Measurements from ENCODE around the gene TLR2. TPM values are rescaled to one million over a fixed set of nuclear protein-coding genes. Genes with fewer than 3 reads are reported as not detected.

TLR2 gene
- total and polyA plus RNA-seq, 4 donors = 27.5 to 190 (median 140) TPM

GRCh38 chr4:153639833-153640802, 44.0 kb upstream of the TLR2 start:
- no peak for ATAC-seq (ENCODE audit: insufficient read depth, low FRiP score)

GRCh38 chr4:153641532-153641931, 42.5 kb upstream of the TLR2 start:
- WGBS, 2 donors = 79 to 88% methylated on average over 7 of the region's 7 CpGs
- Histone ChIP-seq H3K9ac (ENCODE audit: insufficient read depth in 1 of 2, low read length in 2 of 2) (no peak overlapping the region), H3K9me3 (ENCODE audit: control insufficient read depth in 4 of 4, insufficient read depth in 3 of 4, low read length in 3 of 4) (peaks cover 0 to 3% (median 0%) of the 10 kb centered on the region in 4 donors), H3K4me1 (ENCODE audit: control insufficient read depth in 5 of 5, insufficient read depth in 5 of 5, low read length in 5 of 5) (no peaks in the 10 kb centered on the region), H3K27me3 (ENCODE audit: control insufficient read depth in 3 of 3, insufficient read depth in 3 of 3, low read length in 2 of 3) (no peaks in the 10 kb centered on the region), H3K4me3 (no peak overlapping the region), H3K36me3 (ENCODE audit: control insufficient read depth in 4 of 4, insufficient read depth in 4 of 4, low read length in 4 of 4) (peaks cover 0 to 6% (median 4%) of the 10 kb centered on the region in 4 donors), H3K27ac (ENCODE audit: low read depth in 1 of 2, low read length in 1 of 2) (no peak overlapping the region)
- DNase-seq (no peak), ATAC-seq (ENCODE audit: insufficient read depth, low FRiP score) (no peak)
- TF ChIP-seq CTCF (IDR thresholded peaks at IDR 0.05; ENCODE audit: control extremely low read depth, extremely low read depth) = no peak

More at GRCh38 chr4:153639833-153640802, 44.0 kb upstream of the TLR2 start:
- no peak for DNase-seq
- Histone ChIP-seq H3K4me1 (ENCODE audit: control insufficient read depth in 5 of 5, insufficient read depth in 5 of 5, low read length in 5 of 5) (no peaks in the 10 kb centered on the region), H3K36me3 (ENCODE audit: control insufficient read depth in 4 of 4, insufficient read depth in 4 of 4, low read length in 4 of 4) (peaks cover 4 to 13% (median 9%) of the 10 kb centered on the region in 4 donors), H3K27me3 (ENCODE audit: control insufficient read depth in 3 of 3, insufficient read depth in 3 of 3, low read length in 2 of 3) (no peaks in the 10 kb centered on the region), H3K9me3 (ENCODE audit: control insufficient read depth in 4 of 4, insufficient read depth in 3 of 4, low read length in 3 of 4) (peaks cover 0 to under 1% (median 0%) of the 10 kb centered on the region in 4 donors), H3K9ac (ENCODE audit: insufficient read depth in 1 of 2, low read length in 2 of 2) (no peak overlapping the region), H3K4me3 (no peak overlapping the region), H3K27ac (ENCODE audit: low read depth in 1 of 2, low read length in 1 of 2) (no peak overlapping the region)
- 84 to 85% methylated on average over 23 of the region's 23 CpGs for WGBS, 2 donors
- no peak for TF ChIP-seq CTCF (IDR thresholded peaks at IDR 0.05; ENCODE audit: control extremely low read depth, extremely low read depth)

GRCh38 chr4:153643406-153644383, 40.4 kb upstream of the TLR2 start:
- WGBS, 2 donors = 57 to 76% methylated on average over 9 of the region's 9 CpGs
- Histone ChIP-seq H3K4me3 (no peak overlapping the region), H3K27me3 (ENCODE audit: control insufficient read depth in 3 of 3, insufficient read depth in 3 of 3, low read length in 2 of 3) (no peaks in the 10 kb centered on the region), H3K4me1 (ENCODE audit: control insufficient read depth in 5 of 5, insufficient read depth in 5 of 5, low read length in 5 of 5) (no peaks in the 10 kb centered on the region), H3K36me3 (ENCODE audit: control insufficient read depth in 4 of 4, insufficient read depth in 4 of 4, low read length in 4 of 4) (no peaks in the 10 kb centered on the region), H3K27ac (ENCODE audit: low read depth in 1 of 2, low read length in 1 of 2) (no peak overlapping the region), H3K9ac (ENCODE audit: insufficient read depth in 1 of 2, low read length in 2 of 2) (no peak overlapping the region), H3K9me3 (ENCODE audit: control insufficient read depth in 4 of 4, insufficient read depth in 3 of 4, low read length in 3 of 4) (peaks cover 0 to 3% (median 0%) of the 10 kb centered on the region in 4 donors)
- peak; percentile 72 for ATAC-seq (ENCODE audit: insufficient read depth, low FRiP score)
- DNase-seq = peak in 2 of 3 donors; percentile 51 to 52
- peak; percentile 6 for TF ChIP-seq CTCF (IDR thresholded peaks at IDR 0.05; ENCODE audit: control extremely low read depth, extremely low read depth)

All from lung (tissue), 12 donors.